Esophagus muscularis mucosa (tissue), 3 donors: ENCODE results near the gene GRIN3A.

Source experiments
- POLR2A ChIP-seq: fragments of 450-650 bp; IDR thresholded peaks from one replicate; pipeline ENCODE4 v1.6.1; 2017; ENCODE audit warnings: antibody characterized with exemption, moderate library complexity, mild to moderate bottlenecking, low read depth
- POLR2AphosphoS5 ChIP-seq, 2 donors: sonication (generic); formaldehyde crosslinking; IDR thresholded peaks; one replicate each; pipeline ENCODE4 v1.6.1; 2017; ENCODE audit warnings: antibody characterized with exemption in 2 of 2
- TF ChIP-seq, protein P1 (sequence below), 3 experiments: fragments of 200-600 bp in 2 of 3; fragments of 450-650 bp in 1 of 3; sonication (generic) in 2 of 3; IDR thresholded peaks; one replicate each; pipeline ENCODE4 v1.5.1; 2017 to 2019; ENCODE audit warnings: antibody characterized with exemption in 3 of 3, mild to moderate bottlenecking in 2 of 3, moderate library complexity in 1 of 3

DNA sequence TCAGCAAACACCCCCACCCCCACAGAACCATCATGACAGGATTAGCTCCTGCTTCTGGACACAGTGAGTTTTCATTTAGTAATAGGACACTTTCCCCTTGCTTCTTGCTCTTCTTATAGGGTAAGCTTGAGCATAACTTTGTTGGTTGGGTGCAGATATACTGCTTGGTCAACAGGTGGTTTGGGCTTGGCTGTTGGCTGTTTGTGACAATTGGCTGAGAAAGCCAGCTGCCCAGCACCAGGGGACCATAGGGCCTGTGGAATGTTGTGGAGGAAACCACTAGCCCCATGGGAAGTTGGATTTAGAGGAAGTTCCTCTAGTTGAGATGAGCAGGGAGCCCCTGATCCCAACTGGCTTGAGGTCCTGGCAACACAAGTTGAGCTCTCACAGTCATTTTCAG lies 174.2 kb downstream of the GRIN3A start:
- TF ChIP-seq, protein P1, sequence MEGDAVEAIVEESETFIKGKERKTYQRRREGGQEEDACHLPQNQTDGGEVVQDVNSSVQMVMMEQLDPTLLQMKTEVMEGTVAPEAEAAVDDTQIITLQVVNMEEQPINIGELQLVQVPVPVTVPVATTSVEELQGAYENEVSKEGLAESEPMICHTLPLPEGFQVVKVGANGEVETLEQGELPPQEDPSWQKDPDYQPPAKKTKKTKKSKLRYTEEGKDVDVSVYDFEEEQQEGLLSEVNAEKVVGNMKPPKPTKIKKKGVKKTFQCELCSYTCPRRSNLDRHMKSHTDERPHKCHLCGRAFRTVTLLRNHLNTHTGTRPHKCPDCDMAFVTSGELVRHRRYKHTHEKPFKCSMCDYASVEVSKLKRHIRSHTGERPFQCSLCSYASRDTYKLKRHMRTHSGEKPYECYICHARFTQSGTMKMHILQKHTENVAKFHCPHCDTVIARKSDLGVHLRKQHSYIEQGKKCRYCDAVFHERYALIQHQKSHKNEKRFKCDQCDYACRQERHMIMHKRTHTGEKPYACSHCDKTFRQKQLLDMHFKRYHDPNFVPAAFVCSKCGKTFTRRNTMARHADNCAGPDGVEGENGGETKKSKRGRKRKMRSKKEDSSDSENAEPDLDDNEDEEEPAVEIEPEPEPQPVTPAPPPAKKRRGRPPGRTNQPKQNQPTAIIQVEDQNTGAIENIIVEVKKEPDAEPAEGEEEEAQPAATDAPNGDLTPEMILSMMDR (IDR thresholded peaks at IDR 0.05) = no peak
- TF ChIP-seq POLR2A (no peak), POLR2AphosphoS5 (IDR thresholded peaks at IDR 0.05) (no peak)
